Dermis blood vessel endothelial cell (primary cell): Measurements from ENCODE around the gene MOAP1. TPM values are rescaled to one million over a fixed set of nuclear protein-coding genes. Genes with fewer than 3 reads are reported as not detected.
"Not testable (repeated sequence)": the region's sequence is repeated elsewhere in the genome, so short reads cannot be mapped to it uniquely, and the experiment has no call there.

Source experiments
- DNase-seq: peaks from one replicate; pipeline ENCODE4 v3.0.0; 2010
- total RNA-seq: library from RNA; depleted of rRNA; stranded (reverse); fragments of >200 nt; gene quantifications from 2 replicates; pipeline ENCODE4 v1.2.3, GENCODE V29; 2014

Gene MOAP1, protein sequence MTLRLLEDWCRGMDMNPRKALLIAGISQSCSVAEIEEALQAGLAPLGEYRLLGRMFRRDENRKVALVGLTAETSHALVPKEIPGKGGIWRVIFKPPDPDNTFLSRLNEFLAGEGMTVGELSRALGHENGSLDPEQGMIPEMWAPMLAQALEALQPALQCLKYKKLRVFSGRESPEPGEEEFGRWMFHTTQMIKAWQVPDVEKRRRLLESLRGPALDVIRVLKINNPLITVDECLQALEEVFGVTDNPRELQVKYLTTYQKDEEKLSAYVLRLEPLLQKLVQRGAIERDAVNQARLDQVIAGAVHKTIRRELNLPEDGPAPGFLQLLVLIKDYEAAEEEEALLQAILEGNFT
- total RNA-seq, result 30.0 and 30.6 TPM in 2 replicates

DNA sequence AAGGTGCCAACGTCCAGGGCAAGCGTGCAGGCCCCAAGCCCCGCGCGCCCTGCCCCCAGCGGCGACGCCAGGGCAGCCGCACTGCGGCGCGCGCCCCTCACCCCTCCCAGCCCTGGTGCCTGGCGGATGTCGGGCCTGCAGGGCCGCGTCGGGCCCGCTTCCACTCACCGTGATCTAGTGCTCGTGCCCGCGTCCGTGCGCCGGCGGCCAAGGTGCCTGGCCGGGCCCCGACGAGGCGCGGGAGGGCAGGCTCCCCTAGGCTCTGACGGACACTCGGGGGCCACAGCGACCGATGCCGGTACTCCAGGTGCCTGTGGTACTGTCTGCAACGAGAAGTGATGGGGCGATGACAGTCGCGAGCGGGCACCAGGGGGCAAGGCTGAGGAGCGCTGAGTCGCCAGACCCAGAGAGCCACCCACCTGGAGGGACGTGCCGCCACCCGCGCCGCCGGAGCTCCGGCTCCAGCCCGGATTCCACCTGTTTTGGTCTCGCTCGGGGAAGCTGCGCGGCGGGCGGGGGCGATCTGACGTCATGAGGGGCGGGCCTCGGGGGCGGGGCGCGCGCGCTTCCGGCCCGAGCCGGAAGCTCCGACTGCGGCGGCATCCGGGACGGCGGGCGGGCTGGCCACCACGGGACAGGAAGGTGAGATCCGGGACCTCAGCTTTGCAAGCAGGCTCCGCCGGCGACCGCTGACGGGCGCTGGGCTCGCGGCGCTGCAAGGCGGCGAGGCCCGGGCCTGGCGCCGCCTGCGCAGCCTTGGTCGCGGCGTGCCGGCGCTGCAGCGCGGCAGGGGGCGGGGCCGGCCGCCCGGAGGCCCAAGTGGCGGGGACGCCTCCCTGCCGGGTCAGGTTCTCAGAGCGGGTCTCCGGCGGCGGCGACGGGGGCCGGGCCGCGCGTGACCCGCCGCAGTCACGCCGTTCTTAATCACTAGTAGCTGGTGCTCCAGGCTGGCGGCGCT, at the start of gene MOAP1, which contains the start of gene LYSET:
Gene MOAP1 (minus strand): TSS at position 507 of the 958 bp plus-strand sequence. CDS start 655 bp downstream, outside the sequence.
Gene LYSET (plus strand): TSS at position 927 of the 958 bp plus-strand sequence. CDS start 89 bp downstream, outside the sequence.
- DNase-seq, result peak; percentile 93

DNA sequence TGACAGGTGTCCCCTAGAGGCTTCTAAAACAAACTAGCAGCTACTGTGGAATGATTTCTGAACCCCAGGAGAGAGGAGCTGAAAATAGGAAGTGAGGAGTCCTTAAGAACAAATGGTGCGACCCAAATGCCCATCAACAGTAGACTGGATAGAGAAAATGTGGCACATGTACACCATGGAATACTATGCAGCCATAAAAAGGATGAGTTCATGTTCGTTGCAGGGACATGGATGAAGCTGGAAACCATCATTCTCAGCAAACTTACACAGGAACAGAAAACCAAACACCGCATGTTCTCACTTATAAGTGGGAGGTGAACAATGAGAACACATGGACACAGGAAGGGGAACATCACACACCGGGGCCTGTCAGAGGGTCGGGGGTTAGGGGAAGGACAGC, 48.4 kb upstream of the MOAP1 start:
- not testable (repeated sequence) for DNase-seq

DNA sequence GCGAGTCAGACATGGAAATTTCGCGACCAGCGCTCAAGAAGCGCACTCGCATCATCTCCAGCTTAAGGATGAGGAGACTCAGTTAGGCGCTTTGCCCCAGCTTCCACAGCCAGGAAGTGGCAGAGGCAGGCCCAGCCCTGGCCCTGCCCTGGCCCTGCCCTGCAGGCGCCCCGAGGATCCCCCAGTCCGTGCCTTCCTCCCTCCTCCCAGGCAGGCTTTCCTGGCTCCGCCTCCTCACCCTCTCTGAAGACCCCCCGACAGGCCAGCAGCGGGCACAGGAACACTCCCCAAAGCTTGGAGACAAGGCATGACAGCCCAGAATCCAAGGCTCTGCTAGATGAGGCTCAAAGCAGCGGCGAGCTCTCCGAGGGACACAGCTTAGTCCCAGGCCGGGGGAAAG, 47.5 kb upstream of the MOAP1 start:
- no peak for DNase-seq

DNA sequence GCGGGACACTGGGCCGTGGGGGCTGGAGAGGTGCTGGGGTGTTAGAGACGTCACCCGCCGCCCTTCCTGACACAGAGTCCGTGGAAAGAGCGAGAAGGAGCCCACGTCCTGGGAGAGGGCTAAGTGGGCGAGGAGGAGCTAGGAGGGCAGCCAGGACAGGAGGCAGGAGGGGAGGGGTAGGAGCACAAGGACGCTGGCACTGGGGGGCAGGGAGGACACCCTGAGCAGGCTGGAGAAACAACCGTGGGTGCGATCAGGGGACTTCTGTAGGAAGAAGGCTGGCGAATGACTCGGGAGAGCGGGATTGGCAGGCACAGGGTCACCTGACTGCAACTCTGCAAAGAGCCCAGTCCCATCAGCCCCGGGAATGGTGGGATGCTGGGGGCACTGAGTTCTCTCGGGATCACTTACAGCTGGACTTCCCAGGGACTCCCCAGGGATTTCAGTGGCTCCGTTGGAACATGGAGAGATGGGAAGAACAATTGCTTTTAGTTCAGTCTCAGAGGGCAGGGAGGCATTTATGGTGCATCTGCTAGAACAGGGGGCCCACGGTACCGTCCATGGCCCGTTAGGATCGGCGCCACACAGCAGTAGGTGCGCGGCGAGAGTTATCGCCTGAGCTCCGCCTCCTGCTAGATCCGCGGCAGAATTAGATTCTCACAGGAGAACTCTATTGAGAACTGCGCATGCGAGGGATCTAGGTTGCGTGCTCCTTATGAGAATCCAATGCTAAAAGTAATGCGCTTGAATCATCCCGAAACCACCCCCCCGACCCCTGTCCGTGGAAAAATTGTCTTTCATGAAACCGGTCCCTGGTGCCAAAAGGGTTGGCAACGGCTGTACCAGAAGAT, 46.7 kb upstream of the MOAP1 start:
- DNase-seq, result peak; percentile 63

DNA sequence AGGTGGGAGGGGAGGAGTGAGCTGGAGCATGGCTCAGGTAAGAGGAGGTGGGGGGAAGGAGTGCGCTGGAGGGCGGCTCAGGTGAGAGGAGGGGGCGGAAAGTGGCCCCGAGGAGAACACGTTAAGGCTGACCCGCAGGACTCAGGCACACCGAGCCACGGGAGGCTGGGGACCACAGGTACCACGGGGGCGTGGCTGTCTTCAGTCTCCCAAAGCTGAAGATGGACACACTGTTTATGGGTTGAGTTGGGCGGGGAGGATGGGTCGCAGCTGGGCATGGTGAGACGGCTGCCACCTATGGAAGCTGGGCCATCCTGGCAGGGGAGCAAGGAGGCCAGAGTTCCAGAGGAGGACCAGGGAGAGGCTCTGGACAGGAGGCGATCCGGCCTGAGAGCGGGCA, 45.8 kb upstream of the MOAP1 start:
- DNase-seq, result no peak

DNA sequence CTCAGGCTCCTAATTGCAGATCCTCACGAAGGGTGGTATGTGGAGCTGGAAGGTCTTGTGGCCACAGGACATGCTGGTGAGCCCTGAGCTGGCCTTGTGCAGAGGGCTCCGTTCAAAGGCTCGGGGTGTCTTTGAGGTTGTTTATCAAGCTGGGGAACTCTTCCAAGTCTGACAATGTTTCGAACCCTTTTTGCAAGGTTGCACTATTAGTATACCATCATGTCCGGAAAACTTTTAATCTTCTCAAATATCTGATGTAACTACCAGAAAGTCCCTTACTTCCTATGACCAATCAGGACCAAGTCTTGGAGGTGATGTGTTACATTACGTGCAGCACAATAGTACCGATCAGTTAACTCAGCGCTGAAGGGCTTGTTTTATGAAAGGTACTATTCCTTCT, 43.9 kb upstream of the MOAP1 start:
- no peak for DNase-seq

DNA sequence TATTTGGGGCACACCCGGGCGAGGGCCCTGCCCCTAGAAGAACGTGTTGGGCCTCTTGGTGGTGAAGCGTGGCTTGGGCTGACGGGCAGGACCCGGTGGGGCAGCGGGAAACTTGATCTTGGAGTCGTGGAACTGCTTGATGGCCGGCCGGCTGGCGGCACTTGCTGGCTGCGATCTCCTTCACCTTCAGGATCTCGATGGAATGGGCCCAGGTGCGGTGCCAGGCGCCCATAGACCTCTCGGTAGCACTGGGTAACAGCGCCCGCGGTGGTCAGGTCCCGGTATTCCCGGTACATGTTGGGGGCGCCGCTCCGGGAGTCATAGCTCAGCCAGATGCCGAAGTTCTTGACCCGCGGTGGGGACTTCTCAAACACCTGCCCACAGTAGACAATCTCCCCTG, 38.9 kb upstream of the MOAP1 start:
- DNase-seq, result no peak

DNA sequence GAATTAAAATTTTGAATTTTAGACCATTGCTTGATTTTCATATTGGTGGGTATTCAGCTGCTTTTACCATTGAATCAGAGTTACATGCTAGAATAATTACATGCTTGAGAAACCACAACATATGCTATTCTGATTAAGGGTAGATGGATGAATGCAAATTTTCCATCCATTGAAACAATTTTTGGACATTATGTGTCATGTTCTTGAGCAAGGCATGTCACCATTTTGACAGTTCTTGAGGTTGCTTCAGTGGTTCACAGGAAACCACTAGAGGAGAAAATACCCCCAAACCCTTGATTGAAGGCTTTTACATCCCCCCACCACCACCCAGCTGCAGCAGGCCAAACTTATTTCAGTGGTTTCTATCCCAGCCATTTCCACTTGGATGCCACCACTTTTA, 35.8 kb upstream of the MOAP1 start:
- no peak for DNase-seq

DNA sequence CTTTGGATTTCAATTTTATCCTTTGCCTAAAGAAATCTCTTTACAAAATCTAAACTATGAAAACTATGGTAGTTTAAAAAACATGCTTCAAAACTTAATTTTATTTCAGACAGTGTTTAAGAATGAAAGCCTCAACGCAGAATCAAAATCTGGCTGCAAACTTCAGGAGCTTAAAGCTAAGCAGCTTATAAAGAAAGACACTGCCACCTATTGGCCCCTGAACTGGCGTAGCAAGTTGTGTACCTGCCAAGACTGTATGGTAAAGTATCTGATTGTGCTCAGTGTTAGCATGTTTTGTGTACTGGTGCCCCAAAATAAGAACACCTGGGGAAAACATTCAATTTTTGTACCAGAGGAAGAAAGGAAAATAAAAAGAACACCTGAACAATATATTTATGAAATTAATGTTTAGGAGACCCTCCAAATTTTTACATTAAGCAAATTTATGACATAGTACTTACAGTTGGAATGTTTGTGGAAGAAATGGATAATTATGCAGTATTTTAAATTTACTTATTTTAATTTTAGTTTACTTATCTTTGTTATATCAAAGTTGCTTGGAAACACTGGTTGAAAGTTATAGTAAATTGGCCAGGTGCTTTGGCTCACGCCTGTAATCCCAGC, 34.5 kb upstream of the MOAP1 start:
- peak; percentile 79 for DNase-seq

DNA sequence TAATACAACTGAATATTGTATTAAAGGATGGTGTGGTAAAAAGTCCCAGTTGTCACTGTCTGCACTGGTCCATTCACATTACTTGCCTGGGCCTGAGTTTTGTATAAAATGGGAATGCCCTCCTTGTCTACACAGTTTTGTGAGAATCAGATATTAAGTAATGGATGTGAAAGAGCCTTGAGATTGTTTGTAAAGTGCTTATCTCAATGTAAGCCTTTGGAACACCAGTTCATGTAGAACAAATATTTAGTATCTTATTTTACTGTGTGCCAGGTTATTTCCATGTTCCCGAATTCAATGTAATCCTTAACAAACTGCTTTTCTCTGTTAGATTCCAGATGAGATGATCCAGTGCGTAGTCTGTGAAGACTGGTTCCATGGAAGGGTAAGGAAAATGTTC, 29.9 kb upstream of the MOAP1 start:
- no peak for DNase-seq

DNA sequence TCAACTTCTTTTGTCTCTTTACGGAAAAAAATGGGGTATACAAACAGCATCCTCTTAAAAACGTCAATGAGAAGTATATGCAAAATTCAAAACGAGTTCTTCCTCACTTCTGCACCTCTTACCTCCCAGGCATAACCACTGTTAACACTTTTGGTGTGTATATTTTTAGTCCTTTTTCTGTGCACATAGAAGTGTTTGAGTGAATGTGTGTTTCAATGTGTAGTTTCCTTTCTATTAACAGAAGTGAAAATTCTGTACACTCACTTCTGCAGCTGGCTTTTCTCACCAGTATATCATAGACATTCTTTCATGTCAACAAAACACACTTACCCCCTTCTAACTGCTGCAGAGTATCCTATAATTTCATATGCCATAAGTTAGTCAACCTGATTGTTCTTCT, 27.7 kb upstream of the MOAP1 start:
- DNase-seq, result no peak

DNA sequence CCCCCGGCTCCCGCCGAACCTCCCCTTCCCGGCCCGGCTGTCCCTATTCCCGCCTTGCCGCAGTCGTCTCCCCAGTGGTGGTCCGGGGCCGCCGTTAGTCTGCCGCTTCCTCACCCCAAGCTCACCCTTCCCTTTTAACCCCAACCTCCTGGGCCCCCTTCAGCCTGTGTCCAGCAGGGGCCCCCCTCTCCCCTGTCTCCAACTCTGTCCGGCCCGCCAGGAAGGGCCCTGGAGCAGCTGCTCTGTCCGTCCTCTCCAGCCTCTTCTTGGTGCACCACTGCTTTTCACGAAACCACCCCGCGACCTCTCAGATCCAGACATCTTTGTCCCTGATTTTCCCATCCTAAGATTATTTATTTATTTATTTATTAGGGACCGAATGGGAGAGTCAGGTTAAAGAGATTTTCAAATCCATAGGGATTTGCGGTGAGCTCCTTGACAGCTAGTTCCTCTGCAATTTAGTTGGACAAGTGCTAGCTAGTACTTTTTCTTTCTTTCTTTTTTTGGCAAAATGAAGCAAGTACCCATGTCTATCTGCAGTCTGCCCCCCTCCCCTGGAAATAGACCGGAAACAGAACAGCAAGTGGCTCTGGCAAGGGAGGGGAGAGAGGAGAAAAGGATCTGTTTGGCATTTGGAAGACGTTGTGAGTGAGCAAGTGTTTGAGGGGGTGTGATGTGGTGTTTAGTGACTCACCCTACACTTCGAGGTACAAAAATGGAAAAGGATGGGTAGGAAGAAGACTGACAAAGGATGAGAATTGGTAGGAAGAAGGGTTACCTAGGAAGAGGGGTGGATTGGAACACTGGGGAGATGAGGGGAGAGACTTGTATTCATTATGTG, 23.0 kb upstream of the MOAP1 start:
- DNase-seq, result peak; percentile 74

DNA sequence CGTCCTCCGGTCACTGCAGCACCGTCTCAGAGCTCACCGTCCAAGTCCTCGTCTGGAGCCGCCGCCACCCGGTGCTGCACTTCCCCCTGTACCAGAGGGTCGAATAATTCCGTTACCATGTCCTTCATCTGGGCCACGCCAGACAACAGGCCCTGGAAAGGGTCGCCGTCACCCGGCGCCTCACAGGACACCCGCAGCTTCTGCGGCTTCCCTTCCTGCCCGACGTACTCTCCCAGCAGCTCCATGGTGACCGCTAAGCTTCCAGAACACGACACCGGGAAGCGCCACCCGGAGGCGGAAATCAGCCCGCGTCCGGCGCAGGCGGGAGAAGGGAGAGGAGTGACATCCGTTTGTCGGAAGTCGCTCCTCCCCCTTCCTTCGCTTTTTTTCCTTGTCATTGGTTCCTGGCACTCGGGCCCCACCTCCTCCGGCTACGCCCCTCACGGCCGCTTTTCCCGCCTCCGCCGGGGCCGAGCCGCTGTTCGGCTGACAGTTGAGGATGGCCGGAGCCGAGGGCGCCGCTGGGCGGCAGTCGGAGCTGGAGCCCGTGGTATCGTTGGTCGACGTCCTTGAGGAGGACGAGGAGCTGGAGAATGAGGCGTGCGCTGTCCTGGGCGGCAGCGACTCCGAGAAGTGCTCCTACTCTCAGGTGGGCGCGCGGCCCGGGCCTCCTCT, 22.2 kb upstream of the MOAP1 start, which contains the start of the genes GON7 and UBR7:
Gene GON7 (minus strand): TSS at position 273 of the 675 bp plus-strand sequence. CDS start 28 bp downstream, at position 245.
Gene UBR7 (plus strand): TSS at position 464 of the 675 bp plus-strand sequence. CDS start 36 bp downstream, at position 500.
- peak; percentile 96 for DNase-seq

DNA sequence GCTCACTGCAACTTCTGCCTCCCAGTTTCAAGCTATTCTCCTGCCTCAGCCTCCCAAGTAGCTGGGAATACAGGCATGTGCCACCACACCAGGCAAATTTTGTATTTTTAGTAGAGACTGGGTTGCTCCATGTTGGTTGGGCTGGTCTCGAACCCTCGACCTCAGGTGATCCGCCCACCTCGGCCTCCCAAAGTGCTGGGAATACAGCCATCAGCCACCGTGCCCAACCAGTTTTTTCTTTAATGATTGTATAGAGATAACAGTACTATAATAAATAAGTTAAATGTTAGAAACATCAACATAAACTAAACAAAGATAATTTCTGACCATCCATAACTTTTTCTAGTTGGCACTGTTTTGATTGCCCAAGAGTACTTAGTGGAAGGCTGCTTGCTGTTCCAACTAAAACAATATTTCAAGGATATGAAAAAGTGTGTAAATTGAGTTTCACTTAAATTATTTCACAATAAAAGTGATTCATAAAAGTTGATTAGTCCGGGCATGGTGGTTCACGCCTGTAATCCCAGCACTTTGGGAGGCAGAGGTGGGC, 16.5 kb upstream of the MOAP1 start:
- no peak for DNase-seq

DNA sequence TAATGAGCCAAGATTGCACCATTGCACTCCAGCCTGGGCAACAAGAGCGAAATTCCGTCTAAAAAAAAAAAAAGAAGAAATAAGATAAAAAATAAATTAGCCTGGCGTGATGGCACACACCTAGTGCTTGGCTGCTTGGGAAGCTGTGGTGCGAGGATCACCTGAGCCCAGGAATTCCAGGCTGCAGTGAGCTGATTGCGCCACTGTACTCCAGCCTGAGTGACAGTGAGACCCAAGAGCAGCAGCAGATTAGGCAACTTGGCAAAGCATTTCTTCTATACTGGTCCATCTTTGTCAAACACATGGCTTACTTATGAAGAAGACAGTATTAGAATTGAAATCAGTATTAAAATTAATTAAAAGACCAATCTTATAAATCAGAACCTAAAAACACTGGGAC, 15.9 kb upstream of the MOAP1 start:
- no peak for DNase-seq

DNA sequence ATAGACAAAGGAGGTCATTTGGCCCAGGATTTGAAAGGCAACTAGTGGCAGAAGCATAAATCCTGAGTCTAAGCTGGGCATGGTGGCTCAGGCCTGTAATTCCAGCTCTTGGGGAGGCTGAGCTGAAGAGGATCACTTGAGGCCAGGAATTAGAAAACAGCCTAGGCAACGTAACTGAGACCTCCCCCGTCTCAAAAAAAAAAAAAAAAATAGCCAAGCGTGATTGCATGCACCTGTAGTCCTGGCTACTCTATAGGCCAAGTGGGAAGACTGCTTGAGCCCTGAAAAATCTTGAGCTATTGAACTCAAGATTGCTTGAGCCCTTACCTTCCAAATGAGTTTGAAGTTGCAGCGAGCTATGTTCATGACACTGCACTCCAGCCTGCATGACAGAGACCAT, 14.3 kb upstream of the MOAP1 start:
- DNase-seq, result no peak

DNA sequence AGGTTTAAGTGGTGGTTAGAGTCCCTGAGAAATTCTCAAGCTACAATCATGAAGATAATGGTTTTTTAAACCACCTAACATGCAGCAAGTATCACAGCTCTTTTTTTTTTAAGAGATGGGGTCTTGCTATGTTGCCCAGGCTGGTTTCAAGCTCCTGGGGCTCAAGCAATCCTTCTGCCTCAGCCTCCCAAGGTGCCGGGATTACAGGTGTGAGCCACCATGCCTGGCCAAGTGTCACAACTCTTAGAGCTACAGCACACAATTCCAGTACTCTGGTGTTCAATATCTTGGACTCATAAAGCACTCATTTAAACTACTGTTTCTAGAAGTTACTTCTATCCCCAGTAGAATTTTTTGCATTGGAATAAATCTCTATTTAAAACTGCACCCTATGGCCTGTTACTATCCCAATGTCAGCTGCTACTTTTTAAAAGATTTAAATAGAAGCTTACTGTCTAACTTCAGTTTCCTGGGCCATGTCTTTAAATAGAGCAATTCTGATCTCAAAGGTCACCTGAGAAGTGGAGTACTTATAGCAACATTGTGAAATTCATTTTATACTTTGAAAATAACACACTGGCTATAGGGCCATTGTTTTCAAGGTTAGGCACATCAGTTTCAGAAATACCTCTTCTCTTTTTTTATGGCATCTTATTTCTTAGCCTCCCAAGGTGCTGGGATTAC, 10.8 kb upstream of the MOAP1 start:
- DNase-seq, result no peak

DNA sequence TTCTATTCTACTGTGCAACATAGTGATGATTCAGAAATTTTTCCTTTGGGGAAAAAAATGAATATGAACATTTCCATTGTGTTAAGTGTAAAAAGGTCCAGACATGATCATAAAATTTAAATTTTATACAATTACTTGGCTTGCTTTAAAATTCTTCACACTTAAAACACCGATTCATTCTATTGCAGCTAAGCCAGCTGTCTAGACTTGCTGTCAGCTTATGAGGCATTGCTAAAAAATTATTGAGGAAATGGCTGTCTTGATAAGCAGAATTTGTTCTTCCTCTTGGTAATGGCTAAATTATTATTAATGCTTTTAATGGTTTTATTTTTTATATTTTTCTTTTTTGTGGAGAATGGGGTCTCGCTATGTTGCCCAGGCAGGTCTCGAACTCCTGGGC, 2.3 kb upstream of the MOAP1 start:
- no peak for DNase-seq

DNA sequence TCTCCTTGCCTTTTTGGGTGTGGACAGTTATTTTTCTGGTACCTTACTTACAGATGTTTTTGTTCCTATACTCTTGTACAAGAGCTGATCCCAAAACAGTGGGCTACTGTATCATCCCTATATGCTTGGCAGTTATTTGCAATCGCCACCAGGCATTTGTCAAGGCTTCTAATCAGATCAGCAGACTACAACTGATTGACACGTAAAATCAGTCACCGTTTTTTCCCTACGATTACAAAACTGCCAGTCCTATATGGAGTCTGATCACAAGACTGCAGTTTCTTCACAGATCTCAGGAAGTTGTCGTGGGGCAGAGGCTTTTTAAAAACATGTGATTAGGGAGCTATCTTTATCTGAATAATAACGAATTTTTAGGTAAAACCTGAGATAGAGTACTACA, 1.8 kb upstream of the MOAP1 start:
- DNase-seq, result no peak
